GM12865 (cell line): ENCODE measurements around the gene LTA4H.

ENCODE experiments used
- DNase-seq: peaks from one replicate; pipeline ENCODE4 v3.0.0; 2010; ENCODE audit warnings: low read depth
- H3K4me3 ChIP-seq: 2 replicates; pipeline ENCODE4 v1.5.1; 2011; ENCODE audit warnings: mild to moderate bottlenecking, low read depth, low read length, control low read depth
- CTCF ChIP-seq: IDR thresholded peaks from 2 replicates; pipeline ENCODE4 v1.5.1; 2011; ENCODE audit warnings: low read length, control low read depth, low read depth, inconsistent platforms; ENCODE audit not compliant: insufficient read depth; ENCODE audit errors: missing control alignments

LTA4H gene

GRCh38 chr12:95978351-95978750 lies 57.0 kb downstream of the LTA4H start:
- no peak for TF ChIP-seq CTCF
- no peak overlapping the region for H3K4me3 ChIP-seq
- DNase-seq = no peak

GRCh38 chr12:95977764-95978305 lies 57.6 kb downstream of the LTA4H start:
- DNase-seq = no peak
- no peak for TF ChIP-seq CTCF
- no peak overlapping the region for H3K4me3 ChIP-seq

GRCh38 chr12:95976416-95976832 lies 59.0 kb downstream of the LTA4H start:
- H3K4me3 ChIP-seq = no peak overlapping the region
- TF ChIP-seq CTCF = no peak
- no peak for DNase-seq

GRCh38 chr12:95975491-95975890 lies 59.9 kb downstream of the LTA4H start:
- no peak for TF ChIP-seq CTCF

GRCh38 chr12:95974358-95974757 lies 61.0 kb downstream of the LTA4H start:
- no peak overlapping the region for H3K4me3 ChIP-seq
- TF ChIP-seq CTCF = no peak
- no peak for DNase-seq

More at GRCh38 chr12:95975491-95975890, 59.9 kb downstream of the LTA4H start:
- DNase-seq = no peak
- H3K4me3 ChIP-seq = no peak overlapping the region

GRCh38 chr12:95972832-95973456 lies 62.4 kb downstream of the LTA4H start:
- DNase-seq = no peak

More at GRCh38 chr12:95972832-95973456, 62.4 kb downstream of the LTA4H start:
- no peak for TF ChIP-seq CTCF
- no peak overlapping the region for H3K4me3 ChIP-seq
